ENCODE data around the gene CCNL1. TPM values are rescaled to one million over a fixed set of nuclear protein-coding genes. Genes with fewer than 3 reads are reported as not detected.

Gene CCNL1
- total and polyA plus RNA-seq, 2 donors (not counting 3 experiments of a cell fraction or from before 2014, with no cell fraction given): 119 to 137 TPM

- Histone ChIP-seq H3K9me1 (replicated peaks; ENCODE audit: control insufficient read depth, extremely low read depth, insufficient read depth, low read length) (no peaks in the 10 kb centered on the region), H2AFZ (ENCODE audit: low read depth, low read length) (no peak overlapping the region), H3K4me3 (replicated peaks in 1 of 3; ENCODE audit: insufficient read depth in 1 of 3, low read depth in 1 of 3, low read length in 3 of 3) (no peak overlapping the region), H3K27ac (ENCODE audit: insufficient read depth, low read depth, low read length) (no peak overlapping the region), H3K9me3 (replicated peaks; ENCODE audit: control insufficient read depth, insufficient read depth, low read length) (no peaks in the 10 kb centered on the region), H4K20me1 (replicated peaks; ENCODE audit: control insufficient read depth, extremely low read depth, insufficient read depth, low read length) (no peaks in the 10 kb centered on the region), H3K4me2 (ENCODE audit: insufficient read depth, low read length) (no peak overlapping the region), H3K9ac (replicated peaks; ENCODE audit: extremely low read depth, insufficient read depth, low read length) (no peak overlapping the region), H3K36me3 (ENCODE audit: control insufficient read depth in 2 of 2, extremely low read depth in 1 of 2, insufficient read depth in 2 of 2, low read length in 2 of 2) (no peaks in the 10 kb centered on the region), H3K79me2 (ENCODE audit: control insufficient read depth, insufficient read depth, low read length) (no peaks in the 10 kb centered on the region), H3K4me1 (ENCODE audit: control insufficient read depth, extremely low read depth, insufficient read depth, low read length) (peaks cover 31% of the 10 kb centered on the region), H3K27me3 (ENCODE audit: control insufficient read depth in 2 of 2, insufficient read depth in 2 of 2, low read length in 2 of 2) (no peaks in the 10 kb centered on the region)
- BruUV-seq (replicated peaks): no TSS peak
- dilution Hi-C loops (cut with MboI; ENCODE audit: extremely low pct_ligation_motif_present, low sequenced_read_pairs) (loop anchor here (25.0 kb wide), 1 partner anchor 446 kb away; no protein-coding TSS in a partner anchor), intact Hi-C loops (cut with micrococcal nuclease) (loop anchor here (5.0 kb wide), 1 partner anchor 441 kb away; no protein-coding TSS in a partner anchor)
- ChIA-PET POLR2A (no interaction called here), CTCF (interaction anchor here (0.6 to 4.3 kb wide), 5 partner anchors 45 to 1090 kb away, joined by 3 to 42 read pairs (median 3); no protein-coding TSS in a partner anchor)
- no peak for TF ChIP-seq GATA2 (IDR thresholded peaks at IDR 0.05; ENCODE audit: insufficient read depth, insufficient read length, low read depth, low read length)
- TF ChIP-seq JUN (IDR thresholded peaks at IDR 0.05; ENCODE audit: borderline replicate concordance, insufficient read depth, insufficient read length, low read depth): no peak
- no peak for TF ChIP-seq CTCF (IDR thresholded peaks at IDR 0.05; ENCODE audit: extremely low read depth in 1 of 2, insufficient read depth in 1 of 2, low read depth in 1 of 2, low read length in 2 of 2)
- no peak for TF ChIP-seq MYC (IDR thresholded peaks at IDR 0.05; ENCODE audit: low read depth, low read length)
- TF ChIP-seq MAX (IDR thresholded peaks at IDR 0.05; ENCODE audit: insufficient read depth, insufficient read length): no peak
- no peak for TF ChIP-seq EZH2 (IDR thresholded peaks at IDR 0.05; ENCODE audit: borderline replicate concordance, low read depth, low read length, severe bottlenecking)
- no peak for TF ChIP-seq FOS (IDR thresholded peaks at IDR 0.05; ENCODE audit: borderline replicate concordance, insufficient read depth, low read length)
- TF ChIP-seq POLR2A (IDR thresholded peaks at IDR 0.05; ENCODE audit: low read depth, low read length): no peak
- no peak for TF ChIP-seq POLR2AphosphoS5 (IDR thresholded peaks at IDR 0.05; ENCODE audit: insufficient read depth, low read depth, low read length)
- DNase-seq (ENCODE audit: low read depth, low spot score) (no peak), FAIRE-seq (no peak)
Observed at GRCh38 chr3:157133434-157134320, 26.3 kb downstream of the CCNL1 start.

All from endothelial cell of umbilical vein (primary cell).